OCI-LY3 (cell line): ENCODE data around the gene DVL3.

ENCODE experiments used
- H2AFZ ChIP-seq: fragments of 200-600, 300-600 bp; shearing (Covaris generic); 2 replicates; pipeline ENCODE4 v1.6.0; 2014; ENCODE audit warnings: antibody characterized with exemption, low read depth, low read length
- H3K27ac ChIP-seq: fragments of 200-600, 300-600 bp; sonication (generic); 2 replicates; pipeline ENCODE4 v1.5.1; 2014; ENCODE audit warnings: mild to moderate bottlenecking, low read length, moderate library complexity, mixed read lengths
- H3K27me3 ChIP-seq: fragments of 200-600, 300-600 bp; sonication (generic); 2 replicates; pipeline ENCODE4 v1.6.1; 2014; ENCODE audit warnings: low read depth, low read length, mixed read lengths
- H3K36me3 ChIP-seq: fragments of 200-600, 300-600 bp; sonication (generic); replicated peaks from 2 replicates; pipeline ENCODE3; 2014; ENCODE audit warnings: low read depth, low read length, mixed read lengths
- H3K4me1 ChIP-seq: fragments of 300-600, 200-600 bp; sonication (generic); 2 replicates; pipeline ENCODE4 v1.6.1; 2014; ENCODE audit warnings: low read length, mixed read lengths
- H3K4me2 ChIP-seq: fragments of 200-600, 300-600 bp; sonication (generic); 2 replicates; pipeline ENCODE4 v1.6.1; 2014; ENCODE audit warnings: low read length, mixed read lengths
- H3K4me3 ChIP-seq: fragments of 300-600, 200-600 bp; sonication (generic); 2 replicates; pipeline ENCODE4 v1.5.1; 2014; ENCODE audit warnings: antibody characterized with exemption, mild to moderate bottlenecking, low read length, moderate library complexity
- H3K79me2 ChIP-seq: fragments of 300-600, 200-600 bp; shearing (Covaris generic); 2 replicates; pipeline ENCODE4 v1.6.1; 2014; ENCODE audit warnings: mild to moderate bottlenecking, low read length, mixed read lengths
- H3K9ac ChIP-seq: fragments of 300-600, 200-600 bp; shearing (Covaris generic); 2 replicates; pipeline ENCODE4 v1.6.0; 2014; ENCODE audit warnings: mild to moderate bottlenecking, low read length, moderate library complexity
- H3K9me3 ChIP-seq: fragments of 200-600, 300-600 bp; shearing (Covaris generic); 2 replicates; pipeline ENCODE4 v1.6.1; 2014; ENCODE audit warnings: low read length, mixed read lengths; ENCODE audit not compliant: insufficient read depth
- H4K20me1 ChIP-seq: fragments of 200-600, 300-600 bp; sonication (generic); 2 replicates; pipeline ENCODE4 v1.6.1; 2016; ENCODE audit warnings: low read length, mixed read lengths; ENCODE audit not compliant: insufficient read depth
- CTCF ChIP-seq: fragments of 200-600, 300-600 bp; sonication (generic); IDR thresholded peaks from 2 replicates; pipeline ENCODE4 v1.5.1; 2014; ENCODE audit warnings: antibody characterized with exemption, low read length, low read depth
- EZH2phosphoT487 ChIP-seq: fragments of 200-600 bp; shearing (Covaris generic); IDR thresholded peaks from 2 replicates; pipeline ENCODE4 v1.6.1; 2018; ENCODE audit warnings: antibody characterized with exemption, mixed run types, low read depth

Gene DVL3

GRCh38 chr3:184142199-184142598 lies 13.0 kb upstream of the DVL3 start:
- peaks cover 25% of the 10 kb centered on the region for H3K79me2 ChIP-seq
- peaks cover 66% of the 10 kb centered on the region for H3K36me3 ChIP-seq
- H3K4me2 ChIP-seq = no peak overlapping the region
- H3K4me1 ChIP-seq = peaks cover 10% of the 10 kb centered on the region
- TF ChIP-seq EZH2phosphoT487 = no peak
- TF ChIP-seq CTCF = no peak
- no peak overlapping the region for H3K27ac ChIP-seq
- no peak overlapping the region for H3K9ac ChIP-seq
- H2AFZ ChIP-seq = no peak overlapping the region
- H4K20me1 ChIP-seq = no peaks in the 10 kb centered on the region
- no peaks in the 10 kb centered on the region for H3K9me3 ChIP-seq
- no peaks in the 10 kb centered on the region for H3K27me3 ChIP-seq
- no peak overlapping the region for H3K4me3 ChIP-seq

- Histone ChIP-seq H4K20me1 (no peaks in the 10 kb centered on the region), H3K79me2 (peaks cover 14% of the 10 kb centered on the region; the same call in 1 of the 2 replicates), H3K27me3 (no peaks in the 10 kb centered on the region), H3K9me3 (no peaks in the 10 kb centered on the region), H3K9ac (no peak overlapping the region), H2AFZ (no peak overlapping the region), H3K4me3 (no peak overlapping the region), H3K27ac (no peak overlapping the region), H3K4me1 (peaks cover 10% of the 10 kb centered on the region), H3K36me3 (peaks cover 58% of the 10 kb centered on the region), H3K4me2 (no peak overlapping the region)
- no peak for TF ChIP-seq EZH2phosphoT487
- no peak for TF ChIP-seq CTCF
These were observed 11.8 kb upstream of the DVL3 start for GRCh38 chr3:184143327-184143726.

GRCh38 chr3:184144505-184144904 lies 10.7 kb upstream of the DVL3 start:
- Histone ChIP-seq H3K27ac (no peak overlapping the region), H3K4me2 (no peak overlapping the region), H3K27me3 (no peaks in the 10 kb centered on the region), H3K4me3 (no peak overlapping the region), H3K4me1 (peaks cover 10% of the 10 kb centered on the region), H3K9ac (no peak overlapping the region), H3K36me3 (peaks cover 58% of the 10 kb centered on the region), H2AFZ (no peak overlapping the region), H3K79me2 (peaks cover 8% of the 10 kb centered on the region; the same call in 1 of the 2 replicates), H3K9me3 (no peaks in the 10 kb centered on the region), H4K20me1 (no peaks in the 10 kb centered on the region)
- TF ChIP-seq CTCF = no peak

GRCh38 chr3:184145111-184145524 lies 10.1 kb upstream of the DVL3 start:
- no peaks in the 10 kb centered on the region for H4K20me1 ChIP-seq
- TF ChIP-seq CTCF (peak; percentile 48), EZH2phosphoT487 (no peak)
- no peaks in the 10 kb centered on the region for H3K9me3 ChIP-seq
- peaks cover 6% of the 10 kb centered on the region; the same call in 1 of the 2 replicates for H3K79me2 ChIP-seq
- H3K27ac ChIP-seq = no peak overlapping the region
- H3K4me1 ChIP-seq = peaks cover 10% of the 10 kb centered on the region
- H3K36me3 ChIP-seq = peaks cover 55% of the 10 kb centered on the region
- H3K27me3 ChIP-seq = no peaks in the 10 kb centered on the region
- no peak overlapping the region for H2AFZ ChIP-seq
- no peak overlapping the region for H3K4me3 ChIP-seq
- H3K4me2 ChIP-seq = no peak overlapping the region
- no peak overlapping the region for H3K9ac ChIP-seq
